DLD1 (cell line): ENCODE data around the gene PPP4R1.

ENCODE experiments used
- in situ Hi-C: cut with HindIII; loops from 2 replicates; pipeline ENCODE4 v1.10.0; 2017; ENCODE audit warnings: low sequenced_read_pairs

The PPP4R1 gene

DNA sequence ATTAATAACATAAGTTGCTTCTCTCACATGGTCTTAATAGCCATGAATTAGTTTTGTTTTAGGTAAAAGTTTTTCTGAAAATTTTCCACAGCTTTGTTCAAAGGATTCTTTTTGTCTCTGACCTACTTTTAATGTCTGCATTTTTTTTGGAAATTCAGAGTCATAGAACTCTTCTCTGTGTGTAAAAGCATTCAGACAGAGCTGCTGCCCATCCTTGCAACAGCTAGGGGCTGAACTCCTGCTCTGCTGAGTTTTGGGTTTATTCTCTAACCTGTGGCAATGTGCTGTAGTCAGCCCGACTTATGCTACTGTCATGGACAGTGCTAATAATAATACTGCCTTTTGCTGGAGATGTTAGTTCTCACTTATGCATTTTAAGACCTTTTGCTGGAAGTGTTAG lies 95.0 kb downstream of the PPP4R1 start:
- in situ Hi-C loops, result no loop called here

DNA sequence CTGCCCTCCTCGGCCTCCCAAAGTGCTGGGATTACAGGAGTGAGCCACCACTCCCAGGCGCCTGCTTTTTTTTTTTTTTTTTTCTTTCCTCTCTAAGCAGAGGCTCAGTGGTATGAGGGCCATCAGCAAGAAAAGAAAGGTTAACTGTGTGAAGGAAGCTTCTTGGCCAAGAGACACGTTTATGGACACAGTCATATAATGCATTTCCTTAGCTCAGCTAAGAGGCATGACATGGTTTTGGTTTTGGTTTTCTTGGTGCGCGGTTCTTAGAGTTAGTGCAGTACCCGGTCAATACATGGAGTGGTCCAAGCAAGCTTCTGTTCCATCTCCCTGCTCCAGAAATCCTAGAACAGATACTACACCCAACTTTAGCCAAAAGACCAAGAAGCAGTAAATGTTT lies 96.5 kb downstream of the PPP4R1 start:
- in situ Hi-C loops, result no loop called here

DNA sequence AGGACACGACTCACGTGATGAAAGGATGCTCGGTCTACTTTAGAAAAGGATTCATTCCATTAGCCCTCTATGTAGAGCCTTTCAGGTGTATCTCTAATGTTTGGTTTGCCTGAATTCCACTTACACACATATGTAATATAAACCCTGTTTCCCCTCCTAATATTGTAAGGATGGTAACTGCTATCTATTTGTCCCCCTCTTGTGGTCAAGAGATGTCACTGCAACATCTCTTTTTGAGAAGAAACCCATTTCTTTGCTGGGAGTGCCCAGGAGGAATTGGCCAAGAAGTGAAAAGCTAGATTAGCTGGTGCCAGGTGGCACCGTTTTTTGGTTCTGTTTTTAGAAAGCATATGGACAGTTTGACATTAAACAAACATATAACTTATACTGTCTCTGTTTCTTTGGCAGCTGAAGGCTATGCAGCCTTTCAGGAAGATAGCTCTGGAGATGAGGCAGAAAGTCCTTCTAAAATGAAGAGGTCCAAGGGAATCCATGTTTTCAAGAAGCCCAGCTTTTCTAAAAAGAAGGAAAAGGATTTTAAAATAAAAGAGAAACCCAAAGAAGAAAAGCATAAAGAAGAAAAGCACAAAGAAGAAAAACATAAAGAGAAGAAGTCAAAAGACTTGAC lies 97.8 kb downstream of the PPP4R1 start:
- in situ Hi-C loops, result no loop called here

DNA sequence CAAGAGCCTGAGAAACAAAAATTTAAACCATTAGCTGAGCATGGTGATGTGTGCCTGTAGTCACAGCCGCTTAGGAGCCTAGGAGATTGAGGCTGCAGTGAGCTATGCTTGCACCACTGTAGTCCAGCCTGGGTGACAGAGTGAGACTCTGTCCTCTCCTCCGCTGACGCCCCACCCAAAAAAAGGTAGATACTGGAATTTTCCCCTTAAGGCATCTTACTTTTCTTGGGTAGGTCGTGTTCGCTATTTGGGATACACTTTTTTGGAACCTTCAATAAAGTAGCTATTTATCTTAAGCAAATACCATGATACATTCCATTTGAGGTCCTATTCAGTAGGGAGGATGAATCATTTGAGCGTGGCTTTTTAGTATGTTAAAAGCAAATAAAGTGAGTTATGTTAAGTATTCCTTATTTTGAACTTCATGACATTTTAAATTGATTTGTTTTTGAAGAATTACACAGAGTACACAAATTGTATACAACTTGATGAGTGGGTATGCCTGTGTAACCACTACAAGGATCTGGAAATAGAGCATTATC lies 100.3 kb downstream of the PPP4R1 start:
- in situ Hi-C loops, result no loop called here

DNA sequence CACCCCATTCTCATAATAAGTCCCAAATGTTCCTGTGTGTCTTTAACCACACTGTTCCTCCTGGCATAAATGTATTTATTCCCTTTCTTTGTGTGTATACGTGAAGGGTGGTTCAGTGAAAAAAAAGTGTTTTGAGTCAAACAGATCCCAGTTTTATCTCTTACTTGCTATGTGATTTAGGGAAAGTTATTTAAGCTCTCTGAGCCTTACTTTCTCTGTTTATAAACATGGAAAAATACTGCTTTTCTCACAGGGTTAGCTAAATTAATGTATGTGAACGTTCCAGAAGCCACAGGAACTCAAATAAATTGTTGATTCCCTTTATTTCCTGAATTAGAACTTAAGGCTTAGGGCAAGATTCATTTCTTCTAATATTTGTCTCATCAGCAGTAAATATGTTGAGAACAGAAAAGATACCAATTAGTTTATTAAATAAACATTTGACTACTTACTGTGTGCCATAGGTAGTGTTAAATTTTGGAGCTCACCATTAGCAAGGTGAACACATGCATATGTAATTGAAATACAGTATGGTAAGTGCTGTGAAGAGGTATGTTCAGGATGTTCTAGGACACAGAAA lies 105.8 kb downstream of the PPP4R1 start:
- in situ Hi-C loops, result no loop called here

DNA sequence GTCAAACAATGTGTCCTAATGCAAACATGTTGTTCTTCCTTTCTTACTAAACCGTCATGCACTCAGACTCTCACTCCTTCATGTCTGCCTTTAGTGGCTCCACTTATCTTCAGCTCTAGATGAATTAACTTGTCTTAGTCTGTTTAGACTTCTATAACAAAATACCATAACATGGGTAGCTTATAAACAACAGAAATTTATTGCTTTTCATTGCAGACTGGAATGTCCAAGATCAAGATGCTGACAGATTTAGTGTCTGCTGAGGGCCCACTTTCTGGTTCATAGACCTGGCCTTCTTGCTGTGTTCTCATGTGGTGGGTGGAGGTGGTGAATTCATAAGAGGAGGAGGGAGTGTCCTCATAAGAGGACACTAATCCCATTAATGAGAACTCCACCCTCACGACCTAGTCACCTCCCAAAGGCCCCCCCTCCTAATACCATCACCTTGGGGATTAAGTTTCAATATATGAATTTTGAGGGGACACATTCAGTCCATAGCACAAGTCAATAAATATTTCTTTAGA lies 106.7 kb downstream of the PPP4R1 start:
- in situ Hi-C loops, result no loop called here

DNA sequence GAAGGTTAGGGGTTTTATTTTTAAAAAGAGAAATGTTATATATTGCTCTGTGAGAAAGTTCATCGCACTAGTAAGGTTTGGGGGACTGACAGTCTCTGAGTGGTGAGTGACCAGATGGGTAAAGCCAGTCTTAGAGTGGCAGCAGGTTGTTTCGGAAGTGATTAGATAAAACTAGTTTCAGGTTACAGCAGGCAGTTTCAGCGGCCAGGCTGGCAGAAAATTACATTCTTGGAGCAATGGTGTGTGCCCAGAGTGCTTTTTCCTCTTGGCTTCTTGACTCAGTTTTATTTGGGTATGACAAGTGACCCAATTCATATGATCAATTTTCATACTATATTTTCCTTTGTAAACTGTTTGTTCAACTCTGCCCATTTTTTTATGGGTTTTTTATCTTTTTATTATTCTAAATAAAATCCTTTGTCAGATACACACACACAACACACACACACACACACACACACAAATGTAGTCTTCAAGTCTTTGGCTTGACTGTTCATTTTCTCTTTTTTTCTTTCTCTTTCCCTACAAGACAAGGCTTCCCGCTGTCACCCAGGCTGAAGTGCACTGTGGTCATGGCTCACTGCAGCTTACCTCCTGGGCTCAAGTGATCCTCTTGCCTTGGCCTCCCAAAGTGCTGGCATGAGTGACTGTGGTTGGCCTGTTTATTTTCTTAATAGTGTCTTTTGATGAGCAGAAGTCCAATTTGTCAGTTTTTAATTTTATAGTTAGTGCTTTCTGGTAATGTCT lies 108.1 kb downstream of the PPP4R1 start:
- in situ Hi-C loops, result no loop called here
